ENCODE measurements around the gene BMP6. TPM values are rescaled to one million over a fixed set of nuclear protein-coding genes. Genes with fewer than 3 reads are reported as not detected.

Gene BMP6
- total RNA-seq, 1 donor from 2014 or later = 6.6 TPM

DNA sequence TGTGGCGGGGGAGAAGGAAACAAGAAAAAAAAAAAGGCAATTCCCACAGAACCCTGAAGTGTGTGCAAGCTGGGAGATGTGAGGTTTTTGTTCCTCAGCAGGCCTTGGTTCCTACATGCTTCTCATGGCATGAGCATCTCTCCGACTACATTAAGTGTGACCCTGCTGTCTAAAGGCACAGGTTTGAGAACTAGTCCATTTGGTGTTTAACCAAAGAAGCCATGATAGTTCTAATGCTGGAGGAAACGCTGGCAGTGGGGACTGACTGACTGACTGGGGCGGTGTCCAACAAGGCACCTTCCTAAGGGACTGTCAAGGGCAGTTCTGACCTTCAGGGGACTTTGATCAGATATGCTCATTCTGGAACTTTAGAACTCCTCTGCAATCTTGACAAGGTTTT is 180.8 kb downstream of the BMP6 start:
- no peak overlapping the region for H3K27ac ChIP-seq
- intact Hi-C loops (cut with DNase I) = no loop called here
- H3K4me3 ChIP-seq = no peak overlapping the region
- TF ChIP-seq, protein P1, sequence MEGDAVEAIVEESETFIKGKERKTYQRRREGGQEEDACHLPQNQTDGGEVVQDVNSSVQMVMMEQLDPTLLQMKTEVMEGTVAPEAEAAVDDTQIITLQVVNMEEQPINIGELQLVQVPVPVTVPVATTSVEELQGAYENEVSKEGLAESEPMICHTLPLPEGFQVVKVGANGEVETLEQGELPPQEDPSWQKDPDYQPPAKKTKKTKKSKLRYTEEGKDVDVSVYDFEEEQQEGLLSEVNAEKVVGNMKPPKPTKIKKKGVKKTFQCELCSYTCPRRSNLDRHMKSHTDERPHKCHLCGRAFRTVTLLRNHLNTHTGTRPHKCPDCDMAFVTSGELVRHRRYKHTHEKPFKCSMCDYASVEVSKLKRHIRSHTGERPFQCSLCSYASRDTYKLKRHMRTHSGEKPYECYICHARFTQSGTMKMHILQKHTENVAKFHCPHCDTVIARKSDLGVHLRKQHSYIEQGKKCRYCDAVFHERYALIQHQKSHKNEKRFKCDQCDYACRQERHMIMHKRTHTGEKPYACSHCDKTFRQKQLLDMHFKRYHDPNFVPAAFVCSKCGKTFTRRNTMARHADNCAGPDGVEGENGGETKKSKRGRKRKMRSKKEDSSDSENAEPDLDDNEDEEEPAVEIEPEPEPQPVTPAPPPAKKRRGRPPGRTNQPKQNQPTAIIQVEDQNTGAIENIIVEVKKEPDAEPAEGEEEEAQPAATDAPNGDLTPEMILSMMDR (IDR thresholded peaks at IDR 0.05) = no peak
- peaks cover 43% of the 10 kb centered on the region for H3K4me1 ChIP-seq
- H3K9me3 ChIP-seq = no peaks in the 10 kb centered on the region
- DNase-seq (no peak), ATAC-seq (no peak)
- no peaks in the 10 kb centered on the region for H3K27me3 ChIP-seq (ENCODE audit: low read depth)
- peaks cover 30% of the 10 kb centered on the region for H3K36me3 ChIP-seq

DNA sequence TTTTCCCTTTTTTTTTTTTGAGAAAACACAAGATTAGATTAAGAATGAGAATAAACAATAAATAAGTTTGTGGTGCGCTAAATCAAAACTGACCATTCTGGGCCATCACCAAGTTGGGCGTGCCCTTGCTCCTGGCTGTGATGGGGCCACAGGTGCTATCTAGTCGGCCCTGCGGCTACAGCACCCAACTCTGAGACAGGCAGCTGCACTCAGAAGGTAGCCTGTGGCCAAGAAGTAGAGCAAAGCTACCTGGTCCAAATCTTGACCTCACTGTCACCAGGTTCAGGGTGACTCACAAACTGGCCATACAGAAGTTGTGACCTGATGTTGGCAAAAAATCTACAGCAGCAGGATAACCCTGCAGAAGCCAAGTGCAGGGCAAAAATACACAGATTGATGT is 181.3 kb downstream of the BMP6 start:
- intact Hi-C loops (cut with DNase I) = no loop called here
- TF ChIP-seq, protein P1 (IDR thresholded peaks at IDR 0.05) = no peak

DNA sequence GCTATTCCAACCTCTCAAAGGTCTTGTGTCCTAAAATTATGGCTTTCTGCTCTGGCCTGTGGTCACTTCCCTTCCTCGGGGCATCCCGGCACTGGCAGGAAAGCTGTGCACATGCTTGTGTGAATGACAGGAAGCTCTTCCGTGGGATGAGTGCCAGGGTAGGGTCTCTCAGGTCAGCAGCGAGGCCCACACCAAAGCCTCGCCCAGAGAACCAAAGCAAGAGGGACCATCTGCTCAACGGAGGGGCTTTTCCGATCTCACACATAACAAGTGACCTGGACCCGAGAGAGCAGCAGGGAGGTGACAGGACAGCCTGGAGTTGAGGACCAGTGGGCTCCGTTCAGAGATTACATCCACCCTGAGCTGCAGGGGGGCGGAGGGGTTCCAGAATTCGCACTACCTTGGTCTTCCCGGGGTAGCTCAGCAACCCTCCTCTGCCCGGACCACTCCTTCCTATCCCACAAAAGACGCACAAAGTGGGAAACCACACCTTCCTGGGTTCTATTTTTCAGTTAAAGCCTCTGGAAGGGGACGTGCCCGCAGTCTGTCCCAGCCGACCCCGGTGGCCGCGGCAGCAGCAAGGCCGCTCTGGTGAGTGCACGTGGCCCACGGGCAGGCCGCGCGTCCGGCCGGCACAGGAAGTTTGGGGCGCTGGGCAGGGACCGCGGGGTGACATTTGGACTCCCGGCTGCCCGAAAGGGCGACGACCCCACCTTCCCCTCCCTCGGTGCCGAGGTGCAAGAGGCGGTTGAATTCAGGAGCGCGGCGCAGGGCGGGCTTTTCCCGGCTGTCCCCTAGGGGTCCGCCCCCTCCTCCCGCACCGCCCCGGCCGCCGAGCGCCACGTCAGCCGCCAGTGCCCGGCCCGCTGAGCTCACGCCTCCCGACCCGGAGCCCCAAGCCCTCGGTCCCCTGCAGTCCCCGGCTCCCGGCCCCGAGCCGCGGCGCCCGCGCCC is 183.7 kb downstream of the BMP6 start:
- DNase-seq = peak; percentile 71

More for the DNA sequence above, 181.3 kb downstream of the BMP6 start:
- H3K9me3 ChIP-seq = no peaks in the 10 kb centered on the region
- H3K4me3 ChIP-seq = no peak overlapping the region
- ATAC-seq (no peak), DNase-seq (no peak)
- no peaks in the 10 kb centered on the region for H3K27me3 ChIP-seq (ENCODE audit: low read depth)
- H3K36me3 ChIP-seq = peaks cover 26% of the 10 kb centered on the region
- peaks cover 43% of the 10 kb centered on the region for H3K4me1 ChIP-seq
- H3K27ac ChIP-seq = no peak overlapping the region

DNA sequence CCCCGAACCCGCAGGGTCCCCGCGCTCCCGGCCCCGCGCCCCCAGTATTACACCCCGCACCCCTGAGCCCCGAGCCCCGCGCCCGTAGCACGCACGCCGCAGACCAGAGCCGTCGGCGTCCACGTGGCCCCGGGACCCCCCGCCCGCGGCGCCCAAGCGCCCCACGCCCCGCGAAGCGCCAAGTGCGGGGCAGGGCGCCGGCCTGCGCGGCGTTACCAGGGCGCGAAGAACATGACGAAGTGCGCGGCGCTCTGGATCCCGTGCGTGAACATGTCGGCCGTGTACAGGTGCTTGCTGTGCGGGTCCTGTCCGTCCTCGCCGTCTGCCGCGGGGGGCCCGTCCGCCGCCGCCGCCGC is 184.4 kb downstream of the BMP6 start:
- H3K4me3 ChIP-seq = peak overlapping the region; percentile 81
- H3K4me1 ChIP-seq = peaks cover 36% of the 10 kb centered on the region
- ATAC-seq (peak; percentile 2 to 7), DNase-seq (no peak)
- H3K27me3 ChIP-seq (ENCODE audit: low read depth) = no peaks in the 10 kb centered on the region
- TF ChIP-seq, protein P1 (IDR thresholded peaks at IDR 0.05) = no peak
- H3K9me3 ChIP-seq = no peaks in the 10 kb centered on the region
- no peaks in the 10 kb centered on the region for H3K36me3 ChIP-seq
- intact Hi-C loops (cut with DNase I) = no loop called here
- peak overlapping the region; percentile 68 for H3K27ac ChIP-seq

More for the DNA sequence above, 183.7 kb downstream of the BMP6 start:
- no peaks in the 10 kb centered on the region for H3K9me3 ChIP-seq
- intact Hi-C loops (cut with DNase I) = no loop called here
- peaks cover 1% of the 10 kb centered on the region for H3K36me3 ChIP-seq
- ATAC-seq = peak; percentile 74 to 89
- TF ChIP-seq, protein P1 (IDR thresholded peaks at IDR 0.05) = no peak
- H3K27ac ChIP-seq = peak overlapping the region; percentile 68
- no peaks in the 10 kb centered on the region for H3K27me3 ChIP-seq (ENCODE audit: low read depth)
- peak overlapping the region; percentile 81 for H3K4me3 ChIP-seq
- peaks cover 41% of the 10 kb centered on the region for H3K4me1 ChIP-seq

DNA sequence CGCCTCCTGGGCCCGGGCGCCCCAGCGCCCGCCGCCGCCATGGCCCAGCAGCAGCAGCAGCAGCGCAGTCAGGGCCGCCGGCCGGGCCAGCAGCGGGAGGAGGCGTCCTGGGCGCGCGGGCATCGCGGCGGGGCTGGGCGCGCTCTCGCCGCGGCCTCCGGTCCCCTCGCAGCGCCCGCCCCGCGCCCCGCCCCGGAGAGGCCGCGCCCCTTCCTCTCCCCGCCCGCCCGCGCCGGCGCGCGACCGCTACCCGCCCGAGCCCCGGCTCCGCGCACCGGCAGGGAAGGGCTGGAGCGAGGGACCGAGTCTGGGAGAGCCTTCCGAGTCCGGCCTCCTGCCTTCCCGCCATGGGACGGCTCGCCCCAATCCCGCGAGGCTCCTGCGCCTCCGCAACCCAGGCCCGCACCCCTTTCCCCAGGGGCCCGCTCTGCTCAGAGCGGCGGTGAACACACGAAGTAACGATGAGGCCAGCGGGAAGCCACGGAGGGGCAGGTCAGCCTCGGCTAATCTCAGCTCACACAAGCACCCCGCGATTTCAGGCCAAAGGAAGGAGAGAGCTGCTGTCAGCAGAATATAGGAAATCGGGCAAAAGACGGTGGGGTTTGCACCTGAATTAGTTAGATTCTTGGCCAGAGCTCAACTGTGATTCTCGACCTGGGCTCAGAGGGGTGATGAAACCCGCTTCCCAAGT is 184.9 kb downstream of the BMP6 start, which contains the start of gene TXNDC5:
TSS of gene TXNDC5 (minus strand) at position 135 of the 691 bp plus-strand sequence. CDS start at position 123, 12 bp downstream.
- no peaks in the 10 kb centered on the region for H3K36me3 ChIP-seq
- H3K27me3 ChIP-seq (ENCODE audit: low read depth) = no peaks in the 10 kb centered on the region
- TF ChIP-seq, protein P1 (IDR thresholded peaks at IDR 0.05) = no peak
- no peaks in the 10 kb centered on the region for H3K9me3 ChIP-seq
- intact Hi-C loops (cut with DNase I) = no loop called here
- H3K4me3 ChIP-seq = peak within 1 kb of the TSS; percentile 81
- ATAC-seq = peak; percentile 94 to 95
- H3K27ac ChIP-seq = peak within 1 kb of the TSS; percentile 68
- peak; percentile 86 for DNase-seq
- H3K4me1 ChIP-seq = peaks cover 36% of the 10 kb centered on the region
